Esophagus muscularis mucosa (tissue), 3 donors: ENCODE measurements around the gene STXBP6.

Experiments used
- POLR2A ChIP-seq: fragments of 450-650 bp; IDR thresholded peaks from one replicate; pipeline ENCODE4 v1.6.1; 2017; ENCODE audit warnings: antibody characterized with exemption, moderate library complexity, mild to moderate bottlenecking, low read depth
- POLR2AphosphoS5 ChIP-seq, 2 donors: sonication (generic); formaldehyde crosslinking; IDR thresholded peaks; one replicate each; pipeline ENCODE4 v1.6.1; 2017; ENCODE audit warnings: antibody characterized with exemption in 2 of 2
- TF ChIP-seq, protein P1 (sequence below), 3 experiments: fragments of 200-600 bp in 2 of 3; fragments of 450-650 bp in 1 of 3; sonication (generic) in 2 of 3; IDR thresholded peaks; one replicate each; pipeline ENCODE4 v1.5.1; 2017 to 2019; ENCODE audit warnings: antibody characterized with exemption in 3 of 3, mild to moderate bottlenecking in 2 of 3, moderate library complexity in 1 of 3

DNA sequence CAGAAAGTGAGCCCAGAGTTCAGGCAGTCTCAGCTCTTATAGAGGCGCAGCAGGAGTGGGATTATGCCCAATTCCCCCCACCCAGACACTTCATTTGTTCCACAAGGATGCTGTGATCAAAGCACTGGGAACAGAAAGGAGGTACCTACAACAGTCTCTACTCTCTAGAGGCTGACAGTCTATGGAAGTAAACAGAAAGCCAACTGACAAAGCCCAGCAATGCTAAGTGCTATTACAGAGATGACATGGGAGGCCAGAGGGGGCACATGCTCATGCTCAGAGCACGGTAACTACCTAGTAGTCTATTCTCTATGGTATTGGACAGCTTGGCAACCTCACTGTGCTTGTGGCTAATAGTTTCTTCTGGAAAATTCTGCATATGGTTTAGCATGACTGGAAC, 85.9 kb downstream of the STXBP6 start:
- TF ChIP-seq, protein P1, sequence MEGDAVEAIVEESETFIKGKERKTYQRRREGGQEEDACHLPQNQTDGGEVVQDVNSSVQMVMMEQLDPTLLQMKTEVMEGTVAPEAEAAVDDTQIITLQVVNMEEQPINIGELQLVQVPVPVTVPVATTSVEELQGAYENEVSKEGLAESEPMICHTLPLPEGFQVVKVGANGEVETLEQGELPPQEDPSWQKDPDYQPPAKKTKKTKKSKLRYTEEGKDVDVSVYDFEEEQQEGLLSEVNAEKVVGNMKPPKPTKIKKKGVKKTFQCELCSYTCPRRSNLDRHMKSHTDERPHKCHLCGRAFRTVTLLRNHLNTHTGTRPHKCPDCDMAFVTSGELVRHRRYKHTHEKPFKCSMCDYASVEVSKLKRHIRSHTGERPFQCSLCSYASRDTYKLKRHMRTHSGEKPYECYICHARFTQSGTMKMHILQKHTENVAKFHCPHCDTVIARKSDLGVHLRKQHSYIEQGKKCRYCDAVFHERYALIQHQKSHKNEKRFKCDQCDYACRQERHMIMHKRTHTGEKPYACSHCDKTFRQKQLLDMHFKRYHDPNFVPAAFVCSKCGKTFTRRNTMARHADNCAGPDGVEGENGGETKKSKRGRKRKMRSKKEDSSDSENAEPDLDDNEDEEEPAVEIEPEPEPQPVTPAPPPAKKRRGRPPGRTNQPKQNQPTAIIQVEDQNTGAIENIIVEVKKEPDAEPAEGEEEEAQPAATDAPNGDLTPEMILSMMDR (IDR thresholded peaks at IDR 0.05) = no peak
- TF ChIP-seq POLR2A = no peak
- TF ChIP-seq POLR2AphosphoS5 (IDR thresholded peaks at IDR 0.05) = no peak
